GM21825 (cell line): Measurements from ENCODE around the gene WNT6.
"Not testable (repeated sequence)": the region's sequence is repeated elsewhere in the genome, so short reads cannot be mapped to it uniquely, and the experiment has no call there.

Experiments
- ATAC-seq: cut with Tn5 transposase; IDR thresholded peaks from one replicate; pipeline ENCODE4 v1.9.1; 2021; ENCODE audit warnings: mild to moderate bottlenecking, moderate library complexity; ENCODE audit not compliant: unreplicated experiment

WNT6 gene

GRCh38 chr2:218829868-218830451, 29.6 kb upstream of the WNT6 start:
- no peak for ATAC-seq

GRCh38 chr2:218830526-218831306, 28.9 kb upstream of the WNT6 start:
- no peak for ATAC-seq

GRCh38 chr2:218831378-218831990, 28.1 kb upstream of the WNT6 start, which contains the start of gene PRKAG3:
Gene PRKAG3 (minus strand): TSS chr2:218831803.
- no peak for ATAC-seq

- no peak for ATAC-seq
These were observed 27.5 kb upstream of the WNT6 start for GRCh38 chr2:218832081-218832480.

DNA sequence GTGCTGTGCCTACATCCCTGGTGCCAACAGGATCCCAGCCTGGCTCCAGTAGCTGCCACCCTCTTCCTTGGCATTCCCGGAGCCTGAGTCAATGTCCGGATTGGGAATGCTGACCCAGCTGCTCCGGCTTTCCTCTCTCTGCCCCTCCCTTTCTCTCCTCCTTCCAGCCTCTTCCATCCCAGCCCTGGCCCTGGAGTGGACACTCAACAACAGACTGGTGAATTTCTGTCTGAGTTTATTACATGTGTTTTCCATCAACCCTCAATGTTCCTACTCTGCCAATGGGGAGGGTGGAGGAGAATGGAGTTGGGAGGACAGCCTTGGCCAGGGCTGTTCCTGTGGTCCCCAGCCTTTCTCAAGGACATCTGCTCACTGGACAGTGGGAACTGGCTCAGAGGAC, 27.1 kb upstream of the WNT6 start:
- ATAC-seq: no peak

- ATAC-seq: no peak
These were observed 26.5 kb upstream of the WNT6 start for GRCh38 chr2:218833023-218833609.

DNA sequence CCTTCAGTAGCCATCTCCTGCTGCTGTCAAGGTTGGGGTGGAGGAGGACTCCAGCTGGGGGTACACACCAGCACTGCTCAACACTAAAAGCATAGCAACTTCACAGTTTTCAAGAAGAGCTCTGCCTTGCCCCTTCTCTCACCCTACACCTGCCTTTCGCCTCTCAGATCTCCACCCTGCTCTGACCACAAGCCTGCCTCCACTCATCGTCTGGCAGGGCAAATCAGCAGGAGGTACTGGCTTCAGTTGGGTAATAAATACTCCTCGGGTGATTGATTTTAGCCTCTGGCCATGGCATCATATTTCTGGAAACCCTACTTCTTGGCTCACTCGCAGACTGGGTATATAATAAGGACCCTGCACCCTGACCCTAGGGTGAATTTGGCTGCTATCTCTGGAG, 24.9 kb upstream of the WNT6 start:
- no peak for ATAC-seq

GRCh38 chr2:218837495-218837894, 22.1 kb upstream of the WNT6 start:
- no peak for ATAC-seq

DNA sequence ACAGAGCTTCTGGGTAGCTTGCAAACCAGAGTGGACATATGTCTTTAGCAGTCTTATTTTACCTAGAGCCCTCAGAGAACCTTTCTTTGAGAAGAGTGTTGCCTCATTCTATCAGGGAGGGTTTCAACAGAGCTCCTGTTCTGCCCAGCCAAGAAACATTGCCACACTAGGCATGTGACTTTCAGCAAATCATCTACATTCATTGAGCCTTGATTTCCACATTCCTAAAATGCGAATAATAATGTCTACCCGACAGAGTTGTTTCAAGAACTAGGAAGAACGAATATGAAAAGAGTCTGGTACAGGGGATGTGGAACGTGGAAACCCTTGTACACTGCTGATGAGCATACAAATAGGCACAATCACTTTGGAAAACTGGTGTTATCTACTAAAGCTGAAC, 20.2 kb upstream of the WNT6 start:
- ATAC-seq: no peak

- no peak for ATAC-seq
These were observed 19.7 kb upstream of the WNT6 start for GRCh38 chr2:218839888-218840287.

GRCh38 chr2:218844334-218844733, 15.3 kb upstream of the WNT6 start:
- not testable (repeated sequence) for ATAC-seq

- not testable (repeated sequence) for ATAC-seq
These were observed 12.6 kb upstream of the WNT6 start for GRCh38 chr2:218846963-218847362.

GRCh38 chr2:218849721-218850120, 9.9 kb upstream of the WNT6 start:
- ATAC-seq: no peak

DNA sequence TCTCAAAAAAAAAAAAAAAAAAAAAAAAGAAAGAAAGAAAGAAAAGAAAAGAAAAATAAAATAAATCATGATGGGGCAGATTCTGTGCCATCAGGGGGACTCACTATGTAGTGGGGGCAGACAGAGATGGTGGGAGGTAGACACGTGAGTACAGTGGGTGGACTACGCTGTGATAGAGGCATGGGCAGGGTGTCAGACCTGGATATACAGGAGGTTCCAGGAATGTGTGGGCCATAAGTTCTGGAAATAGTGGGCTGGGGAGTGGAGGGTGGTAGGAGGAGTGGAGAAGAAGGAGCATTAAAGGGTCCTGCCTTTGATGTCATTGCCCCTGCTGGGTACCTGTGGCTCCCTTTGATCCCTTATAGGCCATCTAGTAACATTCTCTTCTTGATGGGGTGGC, 8.8 kb upstream of the WNT6 start:
- ATAC-seq: no peak

DNA sequence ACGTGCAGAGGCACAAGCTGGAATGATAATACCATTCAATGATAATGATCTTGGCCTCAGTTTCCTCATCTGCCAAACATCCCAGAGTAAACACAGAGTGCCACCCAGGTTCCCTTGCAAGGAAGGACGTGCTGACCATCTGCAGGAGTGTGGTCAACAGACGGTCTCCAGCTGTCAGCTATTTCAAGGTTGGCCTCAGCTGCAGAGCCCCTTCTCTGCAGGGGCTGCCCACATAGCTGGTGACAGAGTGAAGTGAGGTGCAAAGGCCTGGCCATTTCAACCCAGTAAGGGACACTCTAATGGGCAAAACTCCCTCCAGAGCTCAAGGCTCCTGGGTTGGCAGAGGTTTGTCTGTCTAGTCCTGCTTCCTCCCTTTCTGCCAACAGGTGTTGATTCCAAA, 8.3 kb upstream of the WNT6 start:
- ATAC-seq: no peak

DNA sequence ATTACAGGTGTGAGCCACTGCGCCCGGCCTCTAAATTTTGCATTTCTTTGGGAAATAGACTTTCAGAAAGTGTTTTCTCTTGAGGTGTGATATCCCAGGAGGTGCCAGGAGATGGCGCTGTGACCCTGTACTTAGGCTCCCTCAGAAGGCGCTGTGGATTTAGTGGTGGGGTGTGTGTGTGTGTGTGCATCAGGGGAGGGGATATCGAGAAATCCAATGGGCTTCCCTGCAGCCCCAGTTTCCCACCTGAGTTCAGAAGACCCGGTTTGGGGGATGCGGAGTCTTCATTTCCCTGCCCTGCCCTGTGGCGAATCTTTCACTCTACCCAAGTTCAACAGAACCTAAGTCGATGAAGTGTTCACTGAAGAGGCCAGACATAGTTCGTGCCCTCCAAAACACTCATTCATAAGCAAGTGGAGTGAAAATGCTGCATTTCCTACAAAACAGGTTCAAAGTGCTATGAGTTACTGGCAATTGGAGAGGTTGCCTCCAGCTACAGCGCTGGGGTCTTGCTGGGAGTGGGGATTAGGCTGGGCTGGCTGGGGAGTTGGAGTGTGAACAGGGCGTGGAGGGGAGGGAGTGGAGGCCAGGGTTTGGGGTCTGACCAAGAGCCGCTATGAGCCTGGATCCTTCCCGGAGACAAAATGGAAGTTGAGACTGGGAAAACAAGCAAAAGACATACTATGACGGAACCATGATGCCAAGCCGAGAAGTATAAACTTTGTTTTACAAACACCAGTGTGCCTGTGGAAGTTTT, 6.5 kb upstream of the WNT6 start:
- ATAC-seq: no peak

DNA sequence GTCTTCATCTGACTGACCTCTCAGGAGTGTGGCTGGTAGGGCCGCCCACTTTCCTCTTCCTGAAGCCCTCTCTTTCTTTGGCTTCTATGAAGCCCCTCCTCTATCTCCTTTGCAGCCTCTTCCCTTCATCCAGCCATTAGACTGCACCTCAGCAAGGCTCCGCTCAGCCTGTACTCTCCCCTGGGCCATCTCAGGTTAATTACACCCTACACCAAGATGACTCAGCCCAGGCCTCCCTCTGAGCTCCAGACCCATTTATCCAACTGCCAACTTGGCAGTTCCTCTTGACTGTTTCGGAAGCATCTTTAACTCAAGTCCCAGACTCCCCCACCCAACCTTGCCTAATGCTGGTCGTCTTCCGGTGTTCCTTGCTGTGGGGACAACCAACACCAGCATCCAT, 5.8 kb upstream of the WNT6 start:
- ATAC-seq: no peak

DNA sequence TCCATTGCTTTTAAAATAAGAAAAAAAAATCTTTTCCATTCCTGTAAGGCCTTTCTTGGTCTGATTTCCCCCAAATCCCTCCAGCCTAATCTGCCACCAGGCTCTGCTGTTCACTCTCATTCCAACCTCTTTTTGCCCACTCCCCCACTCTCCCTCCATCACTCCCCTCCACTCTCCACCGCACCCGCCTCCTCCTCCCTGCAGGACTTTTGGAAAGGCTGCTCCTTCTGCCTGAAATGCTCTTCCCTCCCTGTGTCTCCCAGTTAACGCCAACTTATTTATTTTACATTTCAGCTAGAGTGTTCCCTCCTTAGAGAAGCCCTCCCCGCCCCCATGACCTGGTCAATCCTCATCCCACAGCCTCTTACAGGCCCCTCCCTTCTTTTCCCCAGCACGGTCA, 4.7 kb upstream of the WNT6 start:
- ATAC-seq: no peak

GRCh38 chr2:218855305-218856166, 4.1 kb upstream of the WNT6 start:
- no peak for ATAC-seq
